Activated CD4-positive, alpha-beta T cell treated with anti-CD3 and anti-CD28 coated beads, Interleukin-2, Interleukin-6, amounts not matched to agents 100 ng/mL and 50 ng/mL, durations not matched to agents 16 hours and 8 hours (primary cell): ENCODE measurements around the gene CLN6.

Experiments
- DNase-seq: peaks from one replicate; pipeline ENCODE4 v3.0.0-alpha.2; 2020

CLN6 gene

GRCh38 chr15:68229386-68230156 lies at the start of gene CLN6:
CLN6 (minus strand) TSS chr15:68229728; CDS start chr15:68229584, 144 bp downstream.
- peak; percentile 84 for DNase-seq

- no peak for DNase-seq
These were observed 49.3 kb upstream of the CLN6 start for GRCh38 chr15:68278595-68279405.

- no peak for DNase-seq
These were observed 48.7 kb upstream of the CLN6 start for GRCh38 chr15:68278345-68278594.

- DNase-seq = peak; percentile 91
These were observed 48.2 kb upstream of the CLN6 start, which contains the start of gene FEM1B for GRCh38 chr15:68277603-68278344. FEM1B (plus strand) TSS chr15:68277745; CDS start chr15:68278418, 673 bp downstream.

- DNase-seq = no peak
These were observed 47.6 kb upstream of the CLN6 start for GRCh38 chr15:68277131-68277602.

- no peak for DNase-seq
These were observed 47.1 kb upstream of the CLN6 start for GRCh38 chr15:68276668-68277067.

- DNase-seq = no peak
These were observed 45.7 kb upstream of the CLN6 start for GRCh38 chr15:68275165-68275746.

- no peak for DNase-seq
These were observed 44.8 kb upstream of the CLN6 start for GRCh38 chr15:68274201-68274848.

- no peak for DNase-seq
These were observed 43.3 kb upstream of the CLN6 start for GRCh38 chr15:68272721-68273271.

- DNase-seq = no peak
These were observed 42.4 kb upstream of the CLN6 start for GRCh38 chr15:68271854-68272471.

GRCh38 chr15:68268405-68268804 lies 38.9 kb upstream of the CLN6 start:
- no peak for DNase-seq

GRCh38 chr15:68265674-68266073 lies 36.1 kb upstream of the CLN6 start:
- DNase-seq = no peak

GRCh38 chr15:68265081-68265480 lies 35.6 kb upstream of the CLN6 start:
- DNase-seq = no peak

GRCh38 chr15:68264282-68264681 lies 34.8 kb upstream of the CLN6 start:
- no peak for DNase-seq

GRCh38 chr15:68262514-68263356 lies 33.2 kb upstream of the CLN6 start:
- DNase-seq = no peak

GRCh38 chr15:68261980-68262379 lies 32.5 kb upstream of the CLN6 start:
- no peak for DNase-seq

- DNase-seq = no peak
These were observed 31.7 kb upstream of the CLN6 start for GRCh38 chr15:68261241-68261640.

GRCh38 chr15:68259883-68260282 lies 30.4 kb upstream of the CLN6 start:
- no peak for DNase-seq

GRCh38 chr15:68258692-68259091 lies 29.2 kb upstream of the CLN6 start:
- DNase-seq = no peak

- DNase-seq = peak; percentile 70
These were observed 27.3 kb upstream of the CLN6 start for GRCh38 chr15:68256675-68257450.
